ENCODE measurements around the gene MED22. TPM values are rescaled to one million over a fixed set of nuclear protein-coding genes. Genes with fewer than 3 reads are reported as not detected.

Gene MED22
- total RNA-seq, 1 experiment from 2014 or later = 18.6 TPM

- H4K20me1 ChIP-seq (ENCODE audit: insufficient read depth) = no peaks in the 10 kb centered on the region
- ChIA-PET POLR2A (no interaction called here), CTCF (no interaction called here), RAD21 (ENCODE audit: low non-redundant PET in 1 of 2, low total read pairs in 2 of 2, uncharacterized antibody in 2 of 2, unreplicated experiment in 2 of 2) (no interaction called here)
- peaks cover 39 to 58% of the 10 kb centered on the region in 2 experiments for H3K36me3 ChIP-seq (ENCODE audit: control insufficient read depth in 1 of 2, insufficient read depth in 2 of 2, low read length in 2 of 2)
- H3K27me3 ChIP-seq (ENCODE audit: insufficient read depth, low read length) = no peaks in the 10 kb centered on the region
- DNase-seq (ENCODE audit: low read depth, low spot score) (no peak), ATAC-seq (no peak)
- no peak overlapping the region for H3K27ac ChIP-seq (ENCODE audit: low read depth, low read length)
- H3K4me3 ChIP-seq (replicated peaks in 1 of 2; ENCODE audit: low read depth in 1 of 2, low read length in 2 of 2) = no peak overlapping the region
- peaks cover 51% of the 10 kb centered on the region for H3K79me2 ChIP-seq (ENCODE audit: insufficient read depth, low read length)
- no peaks in the 10 kb centered on the region for H3K9me3 ChIP-seq (ENCODE audit: control insufficient read depth in 1 of 2, insufficient read depth in 1 of 2, low read depth in 1 of 2, low read length in 2 of 2)
- H2AFZ ChIP-seq (ENCODE audit: low read depth, low read length, poor library complexity, severe bottlenecking) = no peak overlapping the region
- H3K9ac ChIP-seq (ENCODE audit: low read length) = no peak overlapping the region
- TF ChIP-seq RAD21 (IDR thresholded peaks at IDR 0.05; ENCODE audit: low read depth) = no peak
- intact Hi-C loops (cut with micrococcal nuclease) = no loop called here
- peaks cover 12 to 22% of the 10 kb centered on the region in 2 experiments; a peak in 3 of 4 replicates for H3K4me1 ChIP-seq (ENCODE audit: control insufficient read depth in 1 of 2, insufficient read depth in 2 of 2, low read length in 2 of 2)
- BruUV-seq (replicated peaks) = no TSS peak
- no peak overlapping the region for H3K4me2 ChIP-seq (ENCODE audit: low read length)
- H3K9me2 ChIP-seq (ENCODE audit: insufficient read depth) = no peaks in the 10 kb centered on the region
Observed at GRCh38 chr9:133345596-133345995, 2.3 kb downstream of the MED22 start.

DNA sequence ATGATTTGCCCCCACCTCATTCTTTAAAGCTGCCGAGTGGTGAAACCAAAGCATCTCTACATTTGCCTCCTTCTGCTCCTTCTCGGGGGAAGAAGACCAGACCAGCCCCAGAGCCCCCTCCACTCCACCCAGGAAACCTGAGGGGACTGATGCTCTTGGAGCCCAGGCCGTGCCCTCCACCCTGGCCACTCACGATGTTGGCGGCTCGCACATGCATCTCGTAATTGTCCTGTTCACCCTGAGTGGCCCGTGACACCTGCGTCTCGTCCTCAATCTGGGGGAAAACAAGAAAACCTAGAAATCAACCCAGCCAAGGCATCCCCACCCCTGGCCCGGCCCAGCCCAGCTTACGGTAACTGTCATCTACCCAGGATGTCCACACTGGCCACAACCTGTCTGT, 3.0 kb downstream of the MED22 start:
- Histone ChIP-seq H3K4me3 (replicated peaks in 1 of 2; ENCODE audit: low read depth in 1 of 2, low read length in 2 of 2) (no peak overlapping the region), H3K9me2 (ENCODE audit: insufficient read depth) (no peaks in the 10 kb centered on the region), H4K20me1 (ENCODE audit: insufficient read depth) (no peaks in the 10 kb centered on the region), H2AFZ (ENCODE audit: low read depth, low read length, poor library complexity, severe bottlenecking) (no peak overlapping the region), H3K4me2 (ENCODE audit: low read length) (no peak overlapping the region), H3K27me3 (ENCODE audit: insufficient read depth, low read length) (no peaks in the 10 kb centered on the region), H3K9ac (ENCODE audit: low read length) (no peak overlapping the region), H3K9me3 (ENCODE audit: control insufficient read depth in 1 of 2, insufficient read depth in 1 of 2, low read depth in 1 of 2, low read length in 2 of 2) (no peaks in the 10 kb centered on the region), H3K36me3 (ENCODE audit: control insufficient read depth in 1 of 2, insufficient read depth in 2 of 2, low read length in 2 of 2) (peaks cover 39 to 58% of the 10 kb centered on the region in 2 experiments), H3K4me1 (ENCODE audit: control insufficient read depth in 1 of 2, insufficient read depth in 2 of 2, low read length in 2 of 2) (peaks cover 12 to 20% of the 10 kb centered on the region in 2 experiments; a peak in 3 of 4 replicates), H3K79me2 (ENCODE audit: insufficient read depth, low read length) (peaks cover 46% of the 10 kb centered on the region), H3K27ac (ENCODE audit: low read depth, low read length) (no peak overlapping the region)
- DNase-seq (ENCODE audit: low read depth, low spot score) = no peak
- BruUV-seq (replicated peaks) = no TSS peak
- ChIA-PET RAD21 (ENCODE audit: low non-redundant PET in 1 of 2, low total read pairs in 2 of 2, uncharacterized antibody in 2 of 2, unreplicated experiment in 2 of 2) (no interaction called here), CTCF (no interaction called here), POLR2A (no interaction called here)
- intact Hi-C loops (cut with micrococcal nuclease) = no loop called here
- no peak for ATAC-seq
- TF ChIP-seq CEBPB (IDR thresholded peaks at IDR 0.05; ENCODE audit: low read depth) = no peak
- no peak for TF ChIP-seq SIN3A (IDR thresholded peaks at IDR 0.05; ENCODE audit: low read depth)
- no peak for TF ChIP-seq EZH2phosphoT487 (IDR thresholded peaks at IDR 0.05; ENCODE audit: borderline replicate concordance)
- TF ChIP-seq EGR1 (IDR thresholded peaks at IDR 0.05; ENCODE audit: low read depth) = no peak
- no peak for TF ChIP-seq RAD21 (IDR thresholded peaks at IDR 0.05; ENCODE audit: low read depth)
- TF ChIP-seq ZNF274 (IDR thresholded peaks at IDR 0.05; ENCODE audit: low read depth, low read length) = no peak
- no peak for TF ChIP-seq MAX (IDR thresholded peaks at IDR 0.05)
- no peak for TF ChIP-seq JUND (IDR thresholded peaks at IDR 0.05)
- no peak for TF ChIP-seq FOSL1 (IDR thresholded peaks at IDR 0.05; ENCODE audit: low read depth)
- no peak for TF ChIP-seq YY1 (IDR thresholded peaks at IDR 0.05; ENCODE audit: extremely low read depth, insufficient replicate concordance, low read depth, low read length)
- no peak for TF ChIP-seq POLR2AphosphoS5 (IDR thresholded peaks at IDR 0.05; ENCODE audit: low read depth, low read length)
- TF ChIP-seq, protein P1, sequence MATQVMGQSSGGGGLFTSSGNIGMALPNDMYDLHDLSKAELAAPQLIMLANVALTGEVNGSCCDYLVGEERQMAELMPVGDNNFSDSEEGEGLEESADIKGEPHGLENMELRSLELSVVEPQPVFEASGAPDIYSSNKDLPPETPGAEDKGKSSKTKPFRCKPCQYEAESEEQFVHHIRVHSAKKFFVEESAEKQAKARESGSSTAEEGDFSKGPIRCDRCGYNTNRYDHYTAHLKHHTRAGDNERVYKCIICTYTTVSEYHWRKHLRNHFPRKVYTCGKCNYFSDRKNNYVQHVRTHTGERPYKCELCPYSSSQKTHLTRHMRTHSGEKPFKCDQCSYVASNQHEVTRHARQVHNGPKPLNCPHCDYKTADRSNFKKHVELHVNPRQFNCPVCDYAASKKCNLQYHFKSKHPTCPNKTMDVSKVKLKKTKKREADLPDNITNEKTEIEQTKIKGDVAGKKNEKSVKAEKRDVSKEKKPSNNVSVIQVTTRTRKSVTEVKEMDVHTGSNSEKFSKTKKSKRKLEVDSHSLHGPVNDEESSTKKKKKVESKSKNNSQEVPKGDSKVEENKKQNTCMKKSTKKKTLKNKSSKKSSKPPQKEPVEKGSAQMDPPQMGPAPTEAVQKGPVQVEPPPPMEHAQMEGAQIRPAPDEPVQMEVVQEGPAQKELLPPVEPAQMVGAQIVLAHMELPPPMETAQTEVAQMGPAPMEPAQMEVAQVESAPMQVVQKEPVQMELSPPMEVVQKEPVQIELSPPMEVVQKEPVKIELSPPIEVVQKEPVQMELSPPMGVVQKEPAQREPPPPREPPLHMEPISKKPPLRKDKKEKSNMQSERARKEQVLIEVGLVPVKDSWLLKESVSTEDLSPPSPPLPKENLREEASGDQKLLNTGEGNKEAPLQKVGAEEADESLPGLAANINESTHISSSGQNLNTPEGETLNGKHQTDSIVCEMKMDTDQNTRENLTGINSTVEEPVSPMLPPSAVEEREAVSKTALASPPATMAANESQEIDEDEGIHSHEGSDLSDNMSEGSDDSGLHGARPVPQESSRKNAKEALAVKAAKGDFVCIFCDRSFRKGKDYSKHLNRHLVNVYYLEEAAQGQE (IDR thresholded peaks at IDR 0.05; ENCODE audit: low read depth) = no peak
- TF ChIP-seq POLR2A (IDR thresholded peaks at IDR 0.05; ENCODE audit: borderline replicate concordance, extremely low read depth, insufficient read depth, insufficient read length) = no peak
- no peak for TF ChIP-seq SRF (IDR thresholded peaks at IDR 0.05; ENCODE audit: low read depth)
